ENCODE data around the gene HSH2D. TPM values are rescaled to one million over a fixed set of nuclear protein-coding genes. Genes with fewer than 3 reads are reported as not detected.

HSH2D gene
- total RNA-seq, 3 donors from 2014 or later: 8.6 to 23.0 (median 21.5) TPM

GRCh38 chr19:16197622-16198369 is 54.3 kb downstream of the HSH2D start, which contains the start of gene AP1M1:
Gene AP1M1 (plus strand): TSS chr19:16197911. CDS start chr19:16198027, 116 bp downstream.
- intact Hi-C loops (cut with DNase I, micrococcal nuclease): no loop called here
- ATAC-seq (peak; percentile 88), DNase-seq (peak; percentile 99)
- Histone ChIP-seq H3K9me3 (no peaks in the 10 kb centered on the region), H3K4me1 (ENCODE audit: low read depth) (peaks cover 23% of the 10 kb centered on the region), H3K4me3 (peak within 1 kb of the TSS; percentile 84), H3K36me3 (ENCODE audit: low read depth) (no peaks in the 10 kb centered on the region)
- no peak for TF ChIP-seq CTCF (IDR thresholded peaks at IDR 0.05)

- ATAC-seq: peak; percentile 24
- no peak for TF ChIP-seq CTCF (IDR thresholded peaks at IDR 0.05)
- H3K4me3 ChIP-seq: peak overlapping the region; percentile 84
- H3K36me3 ChIP-seq (ENCODE audit: low read depth): no peaks in the 10 kb centered on the region
- DNase-seq: peak in 2 of 3 donors; percentile 35 to 69
- no peaks in the 10 kb centered on the region for H3K9me3 ChIP-seq
- intact Hi-C loops (cut with DNase I, micrococcal nuclease): no loop called here
- peaks cover 23% of the 10 kb centered on the region for H3K4me1 ChIP-seq (ENCODE audit: low read depth)
Measured at GRCh38 chr19:16198370-16198651, 54.8 kb downstream of the HSH2D start.

- ATAC-seq: no peak
- H3K9me3 ChIP-seq: no peaks in the 10 kb centered on the region
- no peak overlapping the region for H3K4me3 ChIP-seq
- TF ChIP-seq CTCF (IDR thresholded peaks at IDR 0.05): no peak
- no peak for DNase-seq
- intact Hi-C loops (cut with DNase I, micrococcal nuclease): no loop called here
- no peaks in the 10 kb centered on the region for H3K36me3 ChIP-seq (ENCODE audit: low read depth)
- H3K4me1 ChIP-seq (ENCODE audit: low read depth): peaks cover 23% of the 10 kb centered on the region
Measured at GRCh38 chr19:16199275-16199932, 55.9 kb downstream of the HSH2D start.

- ATAC-seq: no peak
- no peaks in the 10 kb centered on the region for H3K9me3 ChIP-seq
Measured at GRCh38 chr19:16200038-16201010, 56.8 kb downstream of the HSH2D start.

More at GRCh38 chr19:16200038-16201010, 56.8 kb downstream of the HSH2D start:
- no peak for TF ChIP-seq CTCF (IDR thresholded peaks at IDR 0.05)
- no peak overlapping the region for H3K4me3 ChIP-seq
- no peak for DNase-seq
- H3K36me3 ChIP-seq (ENCODE audit: low read depth): no peaks in the 10 kb centered on the region
- H3K4me1 ChIP-seq (ENCODE audit: low read depth): peaks cover 23% of the 10 kb centered on the region
- intact Hi-C loops (cut with DNase I, micrococcal nuclease): no loop called here

All from mucosa of descending colon (tissue), 3 donors.